ENCODE results near the gene SMYD5.

GRCh38 chr2:73223821-73224220 lies 9.8 kb downstream of the SMYD5 start:
- TF ChIP-seq CTCF (IDR thresholded peaks at IDR 0.05) (no peak), POLR2A (IDR thresholded peaks at IDR 0.05) (no peak)
